Chondrocyte (in vitro differentiated cells): Measurements from ENCODE around the gene C12orf54. TPM values are rescaled to one million over a fixed set of nuclear protein-coding genes. Genes with fewer than 3 reads are reported as not detected.
"Not testable (repeated sequence)": the region's sequence is repeated elsewhere in the genome, so short reads cannot be mapped to it uniquely, and the experiment has no call there.

Source experiments
- DNase-seq: peaks from one replicate; pipeline ENCODE4 v3.0.0; 2021; ENCODE audit warnings: mixed read lengths, low spot score
- H3K27ac Mint-ChIP-seq: one replicate; pipeline ENCODE4 v1.8.0; 2021; ENCODE audit warnings: mild to moderate bottlenecking, moderate library complexity, mixed read lengths; ENCODE audit not compliant: unreplicated experiment
- H3K27me3 Mint-ChIP-seq: 2 replicates; pipeline ENCODE4 v1.8.0; 2021; ENCODE audit warnings: low read depth, mixed read lengths
- H3K36me3 Mint-ChIP-seq: 2 replicates; pipeline ENCODE4 v1.8.0; 2021; ENCODE audit warnings: low read depth, mixed read lengths
- H3K4me1 Mint-ChIP-seq: 2 replicates; pipeline ENCODE4 v1.8.0; 2021; ENCODE audit warnings: low read depth, mild to moderate bottlenecking, mixed read lengths
- H3K4me3 Mint-ChIP-seq: one replicate; pipeline ENCODE4 v1.8.0; 2021; ENCODE audit warnings: mild to moderate bottlenecking, moderate library complexity, mixed read lengths; ENCODE audit not compliant: unreplicated experiment
- H3K9me3 Mint-ChIP-seq: 2 replicates; pipeline ENCODE4 v1.8.0; 2021; ENCODE audit warnings: low read depth, mixed read lengths
- CTCF ChIP-seq: fragments of 200-600 bp; sonication (generic); IDR thresholded peaks from 2 replicates; pipeline ENCODE4 v1.5.0; 2021; ENCODE audit warnings: antibody characterized with exemption, mild to moderate bottlenecking, moderate library complexity
- long read RNA-seq: library from polyadenylated mRNA; stranded (forward); transcript quantifications from one replicate; pipeline ENCODE4 v2.0.0, GENCODE V29; 2021
- total RNA-seq: library from RNA; stranded (reverse); gene quantifications from 3 replicates; pipeline ENCODE4 v1.2.1, GENCODE V29; 2021

The C12orf54 gene
- total RNA-seq, result not detected in 3 replicates
- long read RNA-seq, result 0 reads

- Mint-ChIP-seq H3K27me3 (peaks cover 8% of the 10 kb centered on the region), H3K36me3 (no peaks in the 10 kb centered on the region), H3K4me1 (no peaks in the 10 kb centered on the region), H3K4me3 (no peak within 1 kb of the TSS), H3K27ac (no peak within 1 kb of the TSS), H3K9me3 (peaks cover 8% of the 10 kb centered on the region)
- TF ChIP-seq CTCF, result no peak
- no peak for DNase-seq
Observed at GRCh38 chr12:48482198-48482597, at the start of gene C12orf54. Gene C12orf54, plus strand, starts transcription at chr12:48482498. Its CDS starts 799 bp downstream, at chr12:48483297.

DNA sequence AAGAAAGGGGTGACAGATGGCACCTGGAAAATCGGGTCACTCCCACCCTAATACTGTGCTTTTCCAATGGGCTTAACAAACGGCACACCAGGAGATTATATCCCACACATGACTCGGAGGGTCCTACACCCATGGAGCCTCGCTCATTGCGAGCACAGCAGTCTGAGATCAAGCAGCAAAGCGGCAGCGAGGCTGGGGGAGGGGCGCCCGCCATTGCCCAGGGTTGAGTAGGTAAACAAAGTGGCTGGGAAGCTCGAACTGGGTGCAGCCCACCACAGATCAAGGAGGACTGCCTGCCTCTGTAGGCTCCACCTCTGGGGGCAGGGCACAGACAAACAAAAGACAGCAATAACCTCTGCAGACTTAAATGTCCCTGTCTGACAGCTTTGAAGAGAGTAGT, 48.3 kb upstream of the C12orf54 start:
- peaks cover 33% of the 10 kb centered on the region for H3K9me3 Mint-ChIP-seq
- DNase-seq, H3K36me3 Mint-ChIP-seq, H3K4me1 Mint-ChIP-seq, H3K4me3 Mint-ChIP-seq, H3K27me3 Mint-ChIP-seq, H3K27ac Mint-ChIP-seq: not testable (repeated sequence)

DNA sequence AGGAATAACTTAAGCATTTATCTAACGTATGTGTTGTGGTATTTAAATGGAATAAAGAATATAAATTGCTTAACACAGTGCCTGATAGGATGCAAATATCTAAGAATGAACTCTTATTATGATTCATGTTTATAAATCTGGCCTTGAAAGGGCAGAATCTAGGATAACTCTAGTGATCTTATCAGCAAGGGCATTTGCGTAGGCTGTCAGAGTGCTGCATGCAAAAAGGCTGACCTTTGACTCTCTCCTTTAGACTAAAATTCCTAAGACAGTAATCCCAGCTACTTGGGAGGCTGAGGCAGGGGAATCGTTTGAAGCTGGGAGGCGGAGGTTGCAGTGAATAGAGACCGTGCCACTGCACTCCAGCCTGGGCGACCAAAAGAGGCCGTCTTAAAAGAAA, 41.2 kb upstream of the C12orf54 start:
- H3K9me3 Mint-ChIP-seq, result peaks cover 8% of the 10 kb centered on the region
- no peaks in the 10 kb centered on the region for H3K4me1 Mint-ChIP-seq
- H3K27me3 Mint-ChIP-seq, result peaks cover 11% of the 10 kb centered on the region
- H3K36me3 Mint-ChIP-seq, result no peaks in the 10 kb centered on the region
- no peak for DNase-seq
- H3K27ac Mint-ChIP-seq, result no peak overlapping the region
- H3K4me3 Mint-ChIP-seq, result no peak overlapping the region
- no peak for TF ChIP-seq CTCF

DNA sequence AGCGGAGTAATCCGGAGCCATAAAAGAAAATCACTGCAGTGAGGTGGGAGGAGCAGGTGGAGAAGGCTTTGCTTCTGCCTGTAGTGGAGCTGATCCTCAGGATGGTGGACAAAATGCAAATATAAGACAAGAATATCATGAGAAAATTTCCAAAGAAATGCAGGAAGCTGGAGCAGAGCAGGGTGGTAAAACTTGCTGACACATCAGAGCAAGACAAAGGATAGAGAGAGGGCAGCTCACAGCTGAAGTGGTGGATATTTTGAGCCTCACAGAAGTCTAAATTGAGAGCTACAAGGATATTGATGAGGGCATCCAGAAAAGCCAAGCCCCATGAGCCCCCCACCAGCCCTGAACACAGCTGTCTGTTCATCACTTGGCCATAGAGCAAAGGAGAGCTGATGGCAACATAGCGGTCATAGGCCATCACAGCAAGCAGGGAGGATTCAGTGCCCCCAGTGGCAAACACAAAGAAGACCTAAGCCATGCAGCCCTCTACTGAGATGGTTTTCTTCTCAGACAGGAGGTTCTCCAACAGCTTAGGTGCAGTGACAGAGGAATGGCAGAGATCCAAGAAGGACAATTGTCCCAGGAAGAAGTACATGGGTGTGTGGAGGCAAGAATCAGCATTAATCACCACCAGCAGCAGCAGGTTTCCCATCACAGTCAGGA, 40.0 kb upstream of the C12orf54 start:
- Mint-ChIP-seq H3K27me3 (peaks cover 14% of the 10 kb centered on the region), H3K27ac (no peak overlapping the region), H3K4me1 (no peaks in the 10 kb centered on the region), H3K4me3 (no peak overlapping the region), H3K9me3 (no peaks in the 10 kb centered on the region), H3K36me3 (no peaks in the 10 kb centered on the region)
- TF ChIP-seq CTCF, result no peak
- DNase-seq, result no peak

DNA sequence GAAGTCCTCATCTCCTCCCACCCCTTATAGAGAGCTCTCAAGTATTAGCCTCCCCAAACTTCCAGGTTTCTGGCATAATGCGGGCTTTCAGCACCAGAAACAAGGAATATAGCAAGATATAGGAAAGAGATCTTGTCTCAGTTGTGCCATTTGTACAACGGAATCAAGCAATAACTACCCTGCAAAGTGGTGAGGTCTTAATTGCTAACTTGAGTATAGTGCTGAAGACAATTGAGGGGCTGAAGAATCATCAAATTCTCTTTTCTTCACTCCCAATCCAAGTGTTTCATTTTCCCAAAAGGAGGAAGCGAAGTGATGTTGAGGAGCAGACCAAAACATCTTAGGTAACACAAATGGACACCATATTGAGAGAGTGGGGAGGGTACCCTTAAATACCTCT, 36.8 kb upstream of the C12orf54 start:
- Mint-ChIP-seq H3K4me1 (no peaks in the 10 kb centered on the region), H3K9me3 (peaks cover 9% of the 10 kb centered on the region), H3K4me3 (no peak overlapping the region), H3K36me3 (no peaks in the 10 kb centered on the region), H3K27ac (no peak overlapping the region), H3K27me3 (peaks cover 23% of the 10 kb centered on the region)
- no peak for DNase-seq
- TF ChIP-seq CTCF, result no peak

DNA sequence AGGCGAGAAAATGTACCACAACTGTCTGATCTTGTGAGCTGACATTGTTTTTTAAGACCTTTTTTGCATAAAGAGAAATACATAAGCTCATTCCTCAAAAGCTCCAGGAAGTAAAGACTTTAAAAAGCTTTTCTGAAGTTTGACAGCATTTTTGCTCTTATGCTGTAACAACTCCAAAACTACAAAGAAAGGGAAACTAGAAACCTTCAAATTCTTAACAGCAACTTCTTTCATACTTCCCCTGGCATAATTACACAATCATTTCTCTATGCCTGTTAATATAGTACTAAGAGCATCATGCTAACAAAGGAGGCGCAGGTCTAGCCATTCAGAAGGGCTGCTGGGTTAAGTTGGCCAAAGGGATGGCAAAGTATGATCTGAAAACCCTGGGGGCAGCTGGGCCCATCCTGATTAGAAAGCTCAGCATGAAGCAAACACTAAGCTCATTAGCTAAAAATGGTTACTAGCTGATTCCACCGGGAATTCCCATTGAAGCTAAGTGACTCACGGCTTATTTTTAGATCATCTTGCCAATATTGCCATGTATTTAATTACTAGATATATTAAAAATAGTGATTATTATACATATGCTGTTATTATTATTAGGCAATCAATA, 36.0 kb upstream of the C12orf54 start:
- no peak for DNase-seq
- no peak overlapping the region for H3K27ac Mint-ChIP-seq
- H3K9me3 Mint-ChIP-seq, result peaks cover 9% of the 10 kb centered on the region
- no peaks in the 10 kb centered on the region for H3K4me1 Mint-ChIP-seq
- H3K27me3 Mint-ChIP-seq, result peaks cover 23% of the 10 kb centered on the region
- no peaks in the 10 kb centered on the region for H3K36me3 Mint-ChIP-seq
- TF ChIP-seq CTCF, result no peak
- no peak overlapping the region for H3K4me3 Mint-ChIP-seq
